Sigmoid colon (tissue), 4 donors: Measurements from ENCODE around the gene SYTL5.

Experiments
- EP300 ChIP-seq, 4 donors: sonication (generic); formaldehyde crosslinking; IDR thresholded peaks; one replicate each; pipeline ENCODE4 v1.6.1; 2017; ENCODE audit warnings: antibody characterized with exemption in 4 of 4
- POLR2A ChIP-seq, 2 donors: fragments of 450-650 bp; IDR thresholded peaks; one replicate each; pipeline ENCODE4 v1.6.1; 2016; ENCODE audit warnings: antibody characterized with exemption in 2 of 2, mild to moderate bottlenecking in 2 of 2, moderate library complexity in 2 of 2
- POLR2AphosphoS5 ChIP-seq, 4 donors: sonication (generic); formaldehyde crosslinking; IDR thresholded peaks; one replicate each; pipeline ENCODE4 v1.6.1; 2017; ENCODE audit warnings: antibody characterized with exemption in 4 of 4
- TF ChIP-seq, protein P1 (sequence below), 4 experiments: fragments of 450-650 bp in 3 of 4; fragments of 200-600 bp in 1 of 4; IDR thresholded peaks; one replicate each; pipeline ENCODE4 v1.5.1; 2016 to 2019; ENCODE audit warnings: antibody characterized with exemption in 4 of 4, mild to moderate bottlenecking in 3 of 4, moderate library complexity in 2 of 4

DNA sequence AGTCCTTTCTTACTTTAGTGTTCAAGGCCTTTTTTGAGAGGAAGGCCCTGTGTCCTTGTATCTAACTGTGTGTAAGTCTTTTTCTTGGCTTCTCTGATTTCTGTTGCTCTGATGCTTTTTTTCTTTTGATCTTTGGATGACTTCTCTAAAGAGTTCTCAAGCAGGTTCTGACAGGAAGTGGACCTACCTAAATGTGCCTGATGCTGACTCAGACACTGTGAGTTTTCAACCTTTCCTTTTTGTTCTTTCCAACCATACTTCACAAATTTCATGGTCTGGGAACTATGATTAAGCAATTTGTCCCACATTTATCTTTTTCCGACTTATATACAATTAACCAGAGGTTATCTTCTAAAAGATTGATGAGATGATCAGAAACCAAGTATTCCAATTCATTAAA, 96.5 kb downstream of the SYTL5 start:
- TF ChIP-seq POLR2A (IDR thresholded peaks at IDR 0.05) (no peak), POLR2AphosphoS5 (IDR thresholded peaks at IDR 0.05) (no peak), EP300 (IDR thresholded peaks at IDR 0.05) (no peak)
- TF ChIP-seq, protein P1, sequence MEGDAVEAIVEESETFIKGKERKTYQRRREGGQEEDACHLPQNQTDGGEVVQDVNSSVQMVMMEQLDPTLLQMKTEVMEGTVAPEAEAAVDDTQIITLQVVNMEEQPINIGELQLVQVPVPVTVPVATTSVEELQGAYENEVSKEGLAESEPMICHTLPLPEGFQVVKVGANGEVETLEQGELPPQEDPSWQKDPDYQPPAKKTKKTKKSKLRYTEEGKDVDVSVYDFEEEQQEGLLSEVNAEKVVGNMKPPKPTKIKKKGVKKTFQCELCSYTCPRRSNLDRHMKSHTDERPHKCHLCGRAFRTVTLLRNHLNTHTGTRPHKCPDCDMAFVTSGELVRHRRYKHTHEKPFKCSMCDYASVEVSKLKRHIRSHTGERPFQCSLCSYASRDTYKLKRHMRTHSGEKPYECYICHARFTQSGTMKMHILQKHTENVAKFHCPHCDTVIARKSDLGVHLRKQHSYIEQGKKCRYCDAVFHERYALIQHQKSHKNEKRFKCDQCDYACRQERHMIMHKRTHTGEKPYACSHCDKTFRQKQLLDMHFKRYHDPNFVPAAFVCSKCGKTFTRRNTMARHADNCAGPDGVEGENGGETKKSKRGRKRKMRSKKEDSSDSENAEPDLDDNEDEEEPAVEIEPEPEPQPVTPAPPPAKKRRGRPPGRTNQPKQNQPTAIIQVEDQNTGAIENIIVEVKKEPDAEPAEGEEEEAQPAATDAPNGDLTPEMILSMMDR (IDR thresholded peaks at IDR 0.05) = no peak
